GM18520 (cell line): ENCODE data around the gene KLHDC2.
A peak's percentile ranks its signal among the peaks of the same experiment; 100 is the strongest.
"Not testable (repeated sequence)": the region's sequence is repeated elsewhere in the genome, so short reads cannot be mapped to it uniquely, and the experiment has no call there.

Source experiments
- ATAC-seq: cut with Tn5 transposase; IDR thresholded peaks from one replicate; pipeline ENCODE4 v1.9.1; 2021; ENCODE audit not compliant: unreplicated experiment

KLHDC2 gene, protein sequence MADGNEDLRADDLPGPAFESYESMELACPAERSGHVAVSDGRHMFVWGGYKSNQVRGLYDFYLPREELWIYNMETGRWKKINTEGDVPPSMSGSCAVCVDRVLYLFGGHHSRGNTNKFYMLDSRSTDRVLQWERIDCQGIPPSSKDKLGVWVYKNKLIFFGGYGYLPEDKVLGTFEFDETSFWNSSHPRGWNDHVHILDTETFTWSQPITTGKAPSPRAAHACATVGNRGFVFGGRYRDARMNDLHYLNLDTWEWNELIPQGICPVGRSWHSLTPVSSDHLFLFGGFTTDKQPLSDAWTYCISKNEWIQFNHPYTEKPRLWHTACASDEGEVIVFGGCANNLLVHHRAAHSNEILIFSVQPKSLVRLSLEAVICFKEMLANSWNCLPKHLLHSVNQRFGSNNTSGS

DNA sequence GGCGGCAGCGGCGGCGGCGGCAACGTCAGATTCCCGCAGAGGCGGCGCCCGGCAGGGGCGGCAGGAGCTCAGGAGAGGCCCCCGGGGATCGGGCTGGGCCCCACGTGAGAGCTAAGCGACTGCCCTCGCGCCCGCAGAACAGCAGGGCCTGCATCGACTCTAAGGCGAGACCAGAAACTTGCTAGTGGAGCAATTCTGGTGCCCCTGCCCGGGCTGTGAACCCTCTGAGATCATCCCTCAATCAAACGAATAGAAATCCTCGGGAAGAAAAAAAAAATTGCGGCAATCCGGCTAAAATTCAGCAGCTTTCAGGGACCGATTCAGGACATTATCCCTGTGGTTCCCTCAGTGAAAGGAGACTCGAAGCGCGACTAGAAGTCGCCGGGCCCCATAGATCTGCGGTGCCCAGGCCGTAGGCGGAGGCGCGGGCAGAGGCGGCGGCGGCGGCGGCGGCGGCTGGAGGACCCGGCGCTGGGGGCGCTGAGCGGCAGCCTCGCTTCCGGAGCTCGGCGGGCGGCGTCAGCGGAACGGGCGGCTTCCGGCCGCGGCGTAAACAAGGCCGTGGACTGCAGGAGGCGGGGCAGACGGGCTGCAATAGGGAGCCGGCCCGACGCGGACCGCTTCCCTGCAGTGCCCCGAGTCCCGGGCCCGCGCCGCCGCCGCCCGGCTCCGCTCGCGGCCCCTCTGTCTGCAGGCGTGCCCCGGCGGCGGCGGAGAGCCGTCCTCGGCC is at the start of gene KLHDC2:
TSS of gene KLHDC2 (plus strand) at position 583 of the 730 bp plus-strand sequence. CDS start 316 bp downstream, outside the sequence.
- ATAC-seq: peak; percentile 90

DNA sequence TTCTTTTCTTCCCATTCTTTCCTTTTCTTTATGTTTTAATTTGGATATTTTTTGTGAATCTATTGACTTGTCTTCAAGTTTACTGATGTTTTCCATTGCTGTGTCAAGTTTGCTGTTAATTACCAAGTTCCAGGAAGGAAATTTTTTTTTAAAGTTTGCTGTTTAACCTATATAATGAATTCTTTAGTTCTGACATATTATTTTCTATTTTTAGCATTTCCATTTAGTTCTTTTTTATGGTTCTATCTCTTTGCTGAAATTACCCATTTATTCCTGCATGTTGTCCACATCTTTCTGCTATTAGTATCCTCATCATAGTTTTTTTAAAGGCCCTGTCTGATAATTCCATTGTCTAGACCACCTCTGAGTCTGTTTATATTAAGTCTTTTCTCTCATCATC is 47.2 kb upstream of the KLHDC2 start:
- ATAC-seq: no peak

DNA sequence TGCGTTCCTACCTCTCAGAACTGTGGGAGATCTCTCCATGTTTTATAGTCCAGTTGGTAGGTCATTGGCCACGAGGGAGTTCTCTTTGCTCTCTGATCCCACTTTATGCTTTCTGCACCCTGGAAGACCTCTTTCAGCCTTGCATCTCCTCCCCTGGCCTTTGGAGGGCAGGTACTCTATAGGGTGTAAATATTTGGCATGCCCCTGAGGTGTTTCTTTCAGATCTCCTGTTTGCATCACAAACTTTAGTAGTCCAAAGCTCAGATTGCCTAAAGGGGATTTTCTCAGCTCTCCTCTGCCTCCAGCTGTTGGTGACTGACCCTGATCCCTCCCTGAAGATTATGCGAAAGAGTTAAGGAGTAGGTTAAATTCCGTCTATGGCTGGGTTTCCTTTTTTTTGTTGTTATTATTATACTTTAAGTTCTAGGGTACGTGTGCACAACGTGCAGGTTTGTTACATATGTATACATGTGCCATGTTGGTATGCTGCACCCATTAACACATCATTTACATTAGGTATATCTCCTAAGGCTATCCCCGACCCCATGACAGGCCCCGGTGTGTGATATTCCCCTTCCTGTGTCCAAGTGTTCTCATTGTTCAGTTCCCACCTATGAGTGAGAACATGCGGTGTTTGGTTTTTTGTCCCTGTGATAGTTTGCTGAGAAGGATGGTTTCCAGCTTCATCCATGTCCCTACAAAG is 46.1 kb upstream of the KLHDC2 start:
- not testable (repeated sequence) for ATAC-seq

DNA sequence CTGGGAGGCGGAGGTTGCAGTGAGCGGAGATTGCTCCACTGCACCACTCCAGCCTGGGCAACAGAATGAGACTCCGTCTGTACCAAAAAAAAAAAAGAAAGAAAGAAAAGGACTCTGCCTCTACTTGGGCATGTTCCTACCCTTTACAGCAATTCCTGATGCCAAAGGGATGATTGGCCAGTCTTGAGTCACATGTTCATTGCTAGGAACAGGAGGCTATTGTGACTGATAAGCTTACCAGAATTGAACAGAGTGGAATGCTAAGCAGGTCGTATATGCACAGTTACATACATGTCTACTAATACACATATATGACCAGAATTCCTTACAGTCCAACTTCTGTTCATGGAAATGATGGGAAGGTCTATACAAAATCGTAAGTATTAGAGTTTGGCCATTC is 40.8 kb upstream of the KLHDC2 start:
- no peak for ATAC-seq

GRCh38 chr14:49732896-49733295 is 35.1 kb upstream of the KLHDC2 start:
- ATAC-seq: no peak

DNA sequence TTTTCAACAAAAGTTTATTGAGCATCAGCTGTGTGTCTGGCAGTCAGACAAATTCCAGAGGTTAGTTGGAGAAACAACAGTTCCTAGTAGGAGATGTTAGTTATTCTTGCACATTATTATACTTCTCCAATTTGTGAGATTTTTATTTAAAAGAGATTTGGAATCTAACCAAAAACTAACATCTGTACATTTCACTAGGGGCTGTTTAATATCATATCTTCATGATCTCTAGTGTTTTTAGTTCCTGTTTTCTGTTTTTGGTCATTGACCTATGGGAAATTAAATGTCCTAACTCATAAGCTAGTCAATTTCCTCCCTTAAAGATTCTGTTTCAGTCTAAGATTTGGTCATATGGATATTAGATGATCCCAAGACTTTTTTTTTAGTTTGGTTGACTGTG is 34.1 kb upstream of the KLHDC2 start:
- ATAC-seq: no peak

- ATAC-seq: not testable (repeated sequence)
Observed at GRCh38 chr14:49735669-49736068, 32.3 kb upstream of the KLHDC2 start.

DNA sequence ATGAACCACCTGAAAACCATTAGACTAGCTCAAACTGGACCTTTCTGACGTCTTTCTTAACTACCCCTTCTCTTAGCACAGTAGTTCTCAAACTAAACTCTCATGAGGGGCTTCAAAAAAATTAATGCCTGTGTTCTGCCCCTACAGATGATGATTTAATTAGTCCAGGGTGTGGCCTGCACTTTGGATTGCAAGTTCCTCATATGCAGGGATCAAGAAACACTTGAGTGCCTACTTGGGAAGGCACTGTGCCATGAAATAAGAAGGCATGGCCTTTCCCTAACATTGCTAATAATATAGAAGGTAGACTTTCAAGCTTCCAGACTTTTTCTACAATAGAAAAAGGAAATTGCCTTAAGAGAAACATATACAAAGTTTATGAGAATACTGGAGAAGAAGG is 22.8 kb upstream of the KLHDC2 start:
- ATAC-seq: no peak

DNA sequence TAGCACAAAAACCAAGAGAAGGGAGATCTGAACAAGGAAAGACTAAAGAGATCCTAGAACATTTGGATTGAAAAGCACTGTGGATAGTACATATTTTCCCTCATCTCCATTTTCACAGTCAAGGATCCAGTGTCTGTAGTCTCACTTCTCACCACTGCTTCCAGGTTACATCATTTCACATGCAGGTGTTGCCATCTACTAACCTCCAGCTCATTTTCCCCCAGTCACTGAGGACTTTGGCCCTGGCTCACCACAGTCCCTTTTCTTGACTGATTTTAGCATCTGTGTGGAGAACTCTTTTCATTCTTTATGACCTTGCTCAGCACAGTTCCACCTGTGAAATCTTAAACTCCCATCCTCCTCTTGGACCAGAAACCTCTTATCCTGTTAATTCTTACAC is 21.5 kb upstream of the KLHDC2 start:
- ATAC-seq: not testable (repeated sequence)

DNA sequence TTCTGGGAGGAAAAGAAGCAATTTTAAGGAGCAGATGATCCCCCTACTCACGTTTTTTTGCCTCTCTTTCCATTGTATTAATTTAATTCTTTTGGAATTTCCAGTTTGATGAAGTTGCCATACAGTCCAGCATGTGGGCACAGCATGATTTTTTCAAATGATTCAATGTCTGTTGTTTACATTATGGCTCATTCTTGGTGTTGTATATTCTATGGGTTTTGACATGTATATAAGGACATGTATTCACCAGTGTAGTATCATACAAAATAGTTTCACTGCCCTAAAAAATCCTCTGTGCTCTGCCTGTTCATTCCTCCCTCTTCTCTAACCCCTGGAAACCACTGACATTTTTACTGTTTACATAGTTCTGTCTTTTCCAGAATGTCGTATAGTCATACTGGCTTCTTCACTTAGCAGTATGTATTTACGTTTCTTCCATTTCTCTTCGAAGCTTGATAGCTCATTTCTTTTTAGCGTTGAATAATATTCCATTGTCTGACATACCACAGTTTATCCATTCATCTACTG is 13.3 kb upstream of the KLHDC2 start:
- ATAC-seq: no peak

- ATAC-seq: no peak
Observed at GRCh38 chr14:49755378-49755777, 12.6 kb upstream of the KLHDC2 start.

DNA sequence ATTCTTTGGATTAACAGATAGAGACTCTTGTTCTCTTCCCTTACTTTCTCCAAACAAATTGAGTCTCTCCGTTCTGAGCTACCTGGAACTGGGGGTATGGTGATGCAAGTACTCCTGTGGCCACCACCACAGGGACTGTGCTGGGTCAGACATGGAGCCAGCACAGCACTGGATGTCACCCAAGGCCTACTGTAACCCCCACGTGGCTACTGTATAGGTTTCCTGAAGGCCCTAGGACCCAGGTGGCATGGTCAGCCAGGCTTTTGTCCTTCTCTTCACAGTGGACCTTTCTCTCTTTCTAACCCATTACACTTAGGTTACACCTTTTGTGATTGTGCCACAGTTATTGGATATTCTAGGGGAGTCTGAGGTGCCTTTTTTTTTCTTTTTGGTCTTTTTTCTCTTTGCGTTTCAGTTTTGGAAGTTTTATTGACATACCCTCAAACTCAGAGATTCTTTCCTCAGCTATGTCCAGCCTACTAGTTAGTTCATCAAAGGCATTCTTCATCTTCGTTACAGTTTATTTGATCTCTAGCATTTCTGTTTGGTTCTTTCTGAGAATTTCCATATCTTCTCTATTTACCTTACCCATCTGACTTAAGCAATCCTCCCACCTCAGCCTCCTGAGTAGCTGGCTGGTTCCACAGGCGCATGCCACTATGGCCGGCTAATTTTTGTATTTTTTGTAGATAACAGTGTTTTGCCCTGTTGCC is 6.0 kb upstream of the KLHDC2 start:
- no peak for ATAC-seq

DNA sequence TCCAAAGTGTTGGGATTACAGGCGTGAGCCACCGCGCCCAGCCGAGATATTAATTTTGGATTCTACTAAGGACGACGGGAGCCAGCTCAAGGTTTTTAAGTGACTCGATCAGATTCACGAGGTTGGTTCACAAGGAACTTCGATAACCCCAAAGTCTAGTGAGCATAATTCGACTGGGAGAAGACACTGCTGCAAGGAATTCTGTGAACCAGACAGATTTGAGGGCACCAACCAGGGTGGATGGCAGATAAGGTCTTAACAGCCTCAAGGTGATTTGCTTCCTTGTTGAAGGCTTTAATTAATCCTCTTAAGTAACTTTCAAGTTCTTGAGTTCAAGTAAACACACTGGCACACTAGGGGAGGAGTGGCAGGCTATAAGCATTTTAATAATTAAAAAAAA is 1.1 kb upstream of the KLHDC2 start:
- no peak for ATAC-seq

DNA sequence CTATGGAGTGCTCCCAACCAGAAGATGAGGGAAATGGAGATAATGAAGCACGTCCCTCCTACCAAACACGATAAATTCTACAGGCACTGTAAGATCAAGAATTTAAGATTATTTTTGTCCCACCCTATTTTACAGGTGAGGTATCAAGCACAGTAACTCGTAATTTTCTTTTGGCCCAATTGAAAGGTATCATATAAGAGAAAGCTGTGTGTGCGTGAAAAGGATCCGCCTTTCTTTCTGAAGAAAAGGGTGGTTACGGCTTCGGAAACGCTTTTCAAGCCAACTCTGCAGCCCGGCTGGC is 733 bp upstream of the KLHDC2 start:
- no peak for ATAC-seq

- peak; percentile 10 for ATAC-seq
Observed at GRCh38 chr14:49768301-49769121, 558 bp downstream of the KLHDC2 start.

GRCh38 chr14:49769171-49769570 is 1.2 kb downstream of the KLHDC2 start:
- ATAC-seq: no peak

DNA sequence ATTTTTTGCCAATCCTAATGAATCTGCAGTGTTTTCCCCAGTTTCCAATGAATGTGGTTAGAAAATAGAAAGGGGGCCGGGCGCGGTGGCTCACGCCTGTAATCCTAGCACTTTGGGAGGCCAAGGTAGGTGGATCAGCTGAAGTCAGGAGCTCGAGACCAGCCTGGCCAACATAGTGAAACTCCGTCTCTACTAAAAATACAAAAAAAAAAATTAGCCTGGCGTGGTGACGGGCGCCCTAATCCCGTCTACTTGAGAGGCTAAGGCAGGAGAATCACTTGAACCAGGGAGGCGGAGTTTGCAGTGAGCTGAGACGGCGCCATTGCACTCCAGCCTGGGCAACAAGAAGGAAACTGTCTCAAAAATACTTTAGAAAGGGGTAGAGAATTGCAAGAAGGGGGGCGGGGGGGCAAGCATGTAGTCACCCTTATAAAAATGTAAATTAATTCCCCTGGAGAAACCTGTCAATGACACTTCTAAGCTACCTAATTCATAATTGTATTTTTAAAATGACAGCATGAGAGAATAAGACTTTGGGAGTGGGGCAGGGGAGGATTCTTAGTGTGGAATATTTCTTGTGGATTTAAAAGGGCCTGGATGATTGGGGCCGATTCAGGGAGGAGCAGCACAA is 1.7 kb downstream of the KLHDC2 start:
- no peak for ATAC-seq

DNA sequence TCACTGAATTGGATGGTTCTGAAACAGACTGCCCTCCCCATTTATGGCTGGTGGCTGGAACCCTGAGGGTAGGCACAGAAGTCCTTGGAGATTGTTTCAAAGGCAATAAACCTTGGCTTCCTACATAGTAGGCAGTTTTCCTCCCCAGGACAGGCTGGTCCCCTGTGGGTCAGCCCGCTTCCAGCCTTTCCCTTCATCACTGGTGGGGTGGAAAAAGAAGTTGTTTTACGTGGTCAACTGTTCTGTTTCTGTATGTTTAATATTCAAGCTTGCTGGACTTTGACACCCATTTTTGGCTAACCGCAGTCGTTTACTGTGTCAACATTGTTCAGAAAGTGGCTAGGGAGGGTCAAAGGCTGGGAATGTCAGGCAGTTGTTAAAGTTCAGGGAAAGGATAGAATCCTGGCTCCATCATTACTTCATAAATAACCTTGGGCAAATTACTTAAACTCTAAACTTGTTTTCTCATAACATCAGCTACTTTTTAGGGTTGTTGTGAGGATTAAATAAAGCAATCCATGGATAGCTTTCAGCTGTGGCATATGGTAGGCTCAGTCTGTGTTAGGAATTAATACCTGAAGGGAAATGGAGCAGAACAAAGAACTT is 2.4 kb downstream of the KLHDC2 start:
- ATAC-seq: no peak

GRCh38 chr14:49771691-49772090 is 3.7 kb downstream of the KLHDC2 start:
- ATAC-seq: not testable (repeated sequence)
